ENCODE measurements around the gene PTPRN. TPM values are rescaled to one million over a fixed set of nuclear protein-coding genes. Genes with fewer than 3 reads are reported as not detected.

The PTPRN gene
- total RNA-seq, 2 experiments from 2014 or later, result 0.16 TPM; not detected in 1

DNA sequence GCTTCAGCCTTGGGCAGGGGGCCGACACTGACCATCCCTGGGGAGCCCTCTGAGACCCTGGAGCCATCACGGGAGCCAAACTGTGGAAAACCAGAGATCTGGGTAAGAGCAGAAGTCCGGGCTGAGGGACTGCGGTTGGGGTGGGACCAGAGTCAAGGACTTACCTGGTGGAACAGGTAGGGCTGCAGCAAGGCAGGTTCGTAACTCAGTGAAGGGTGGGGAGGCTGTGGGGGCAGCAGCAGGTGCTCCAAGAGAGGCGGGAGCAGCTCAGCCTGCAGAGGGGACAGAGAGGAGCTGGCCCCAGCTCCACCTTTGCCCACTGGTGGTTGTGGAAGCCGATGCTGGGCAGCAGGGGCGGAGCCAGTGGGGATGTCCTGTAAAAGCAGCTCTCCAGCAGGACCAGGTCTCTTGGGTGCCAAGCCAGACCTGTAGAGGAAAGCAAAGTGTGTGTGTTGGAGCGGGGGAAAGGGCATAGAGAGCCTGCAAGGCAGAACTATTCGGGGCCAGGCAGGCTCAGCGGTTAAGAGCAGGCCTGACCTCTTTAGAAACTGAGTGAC is 6.7 kb downstream of the PTPRN start:
- POLR2A ChIA-PET, result no interaction called here

GRCh38 chr2:219300022-219300421 is 9.2 kb downstream of the PTPRN start:
- Mint-ChIP-seq H3K9me3 (ENCODE audit: insufficient read depth) (no peaks in the 10 kb centered on the region), H3K27ac (no peak overlapping the region), H3K36me3 (ENCODE audit: low read depth) (no peaks in the 10 kb centered on the region), H3K27me3 (ENCODE audit: low read depth) (peaks cover 35% of the 10 kb centered on the region), H3K4me3 (no peak overlapping the region), H3K4me1 (ENCODE audit: low read depth) (peaks cover 22% of the 10 kb centered on the region)
- ATAC-seq (no peak), DNase-seq (no peak)
- ChIA-PET CTCF (interaction anchor here (1.2 to 5.1 kb wide), 11 partner anchors 8 to 145 kb away, joined by 3 to 42 read pairs (median 5); partner anchors contain the start of genes DNAJB2, NHEJ1 and SLC23A3), POLR2A (interaction anchor here (1.8 kb wide), 1 partner anchor 20 kb away, joined by 7 read pairs; the partner anchor contains the start of gene DNAJB2)

More for the DNA sequence above, 6.7 kb downstream of the PTPRN start:
- Mint-ChIP-seq H3K36me3 (ENCODE audit: low read depth) (no peaks in the 10 kb centered on the region), H3K4me1 (ENCODE audit: low read depth) (peaks cover 9% of the 10 kb centered on the region), H3K27me3 (ENCODE audit: low read depth) (peaks cover 45% of the 10 kb centered on the region), H3K9me3 (ENCODE audit: insufficient read depth) (no peaks in the 10 kb centered on the region), H3K4me3 (no peak overlapping the region), H3K27ac (no peak overlapping the region)
- CTCF ChIA-PET, result interaction anchor here (3.8 kb wide), 1 partner anchor 7 kb away, joined by 24 read pairs; no protein-coding TSS in a partner anchor
- ATAC-seq (no peak), DNase-seq (no peak)

GRCh38 chr2:219299372-219299760 is 9.8 kb downstream of the PTPRN start:
- Mint-ChIP-seq H3K4me3 (no peak overlapping the region), H3K4me1 (ENCODE audit: low read depth) (peaks cover 26% of the 10 kb centered on the region), H3K27me3 (ENCODE audit: low read depth) (peaks cover 29% of the 10 kb centered on the region), H3K27ac (no peak overlapping the region), H3K36me3 (ENCODE audit: low read depth) (no peaks in the 10 kb centered on the region), H3K9me3 (ENCODE audit: insufficient read depth) (no peaks in the 10 kb centered on the region)
- ATAC-seq, result no peak
- ChIA-PET POLR2A (interaction anchor here (1.8 kb wide), 1 partner anchor 20 kb away, joined by 7 read pairs; the partner anchor contains the start of gene DNAJB2), CTCF (interaction anchor here (0.7 to 5.1 kb wide), 13 partner anchors 12 to 270 kb away, joined by 3 to 42 read pairs (median 4); partner anchors contain the start of genes DNAJB2, NHEJ1, SLC23A3 and TUBA4A)
- DNase-seq, result no peak

DNA sequence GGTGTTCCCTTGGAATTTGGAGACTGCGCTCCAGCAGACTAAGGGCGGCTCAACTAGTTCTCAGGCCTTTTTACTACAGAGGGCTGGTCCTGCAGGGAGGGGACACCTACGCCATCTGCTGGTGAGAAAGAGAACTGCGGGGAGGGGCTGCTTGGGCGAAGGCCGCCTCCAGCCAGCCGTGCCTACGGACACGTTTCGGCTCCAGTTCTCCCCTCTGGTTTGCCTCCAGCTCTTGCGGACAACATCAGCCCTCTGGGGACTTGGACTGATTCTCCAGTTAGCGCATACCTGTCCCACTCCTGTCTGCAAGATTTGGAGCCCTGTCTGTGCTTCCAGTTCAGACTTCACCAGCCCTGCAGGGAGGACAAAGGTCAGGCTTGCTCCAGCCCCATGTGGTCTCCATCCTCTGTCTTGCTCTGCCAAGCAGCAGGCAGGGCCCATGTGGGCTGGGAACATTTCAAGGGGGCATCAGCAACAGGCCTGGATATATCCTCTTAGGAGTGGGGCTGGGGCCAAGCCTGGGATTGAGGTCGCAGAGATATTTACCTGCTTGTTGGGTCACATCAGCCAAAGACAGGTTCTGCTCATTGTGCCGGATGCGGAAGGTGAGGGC is 10.3 kb downstream of the PTPRN start:
- H3K9me3 Mint-ChIP-seq (ENCODE audit: insufficient read depth), result no peaks in the 10 kb centered on the region
- H3K4me3 Mint-ChIP-seq, result peak overlapping the region; percentile 7
- ChIA-PET CTCF (interaction anchor here (0.7 to 5.1 kb wide), 14 partner anchors 12 to 269 kb away, joined by 3 to 42 read pairs (median 4); partner anchors contain the start of genes DNAJB2, NHEJ1, SLC23A3 and TUBA4A), POLR2A (interaction anchor here (1.8 kb wide), 1 partner anchor 19 kb away, joined by 7 read pairs; the partner anchor contains the start of gene DNAJB2)
- DNase-seq, result peak; percentile 90
- H3K27ac Mint-ChIP-seq, result no peak overlapping the region
- peak; percentile 61 for ATAC-seq
- H3K27me3 Mint-ChIP-seq (ENCODE audit: low read depth), result peaks cover 26% of the 10 kb centered on the region
- no peaks in the 10 kb centered on the region for H3K36me3 Mint-ChIP-seq (ENCODE audit: low read depth)
- H3K4me1 Mint-ChIP-seq (ENCODE audit: low read depth), result peaks cover 31% of the 10 kb centered on the region

GRCh38 chr2:219297766-219298456 is 11.3 kb downstream of the PTPRN start:
- no peak overlapping the region for H3K4me3 Mint-ChIP-seq
- H3K36me3 Mint-ChIP-seq (ENCODE audit: low read depth), result no peaks in the 10 kb centered on the region
- ChIA-PET POLR2A (no interaction called here), CTCF (interaction anchor here (1.0 to 5.1 kb wide), 11 partner anchors 12 to 139 kb away, joined by 3 to 42 read pairs (median 4); partner anchors contain the start of genes ANKZF1, ATG9A, DNAJB2 and NHEJ1)
- no peaks in the 10 kb centered on the region for H3K9me3 Mint-ChIP-seq (ENCODE audit: insufficient read depth)
- H3K27me3 Mint-ChIP-seq (ENCODE audit: low read depth), result peaks cover 21% of the 10 kb centered on the region
- H3K4me1 Mint-ChIP-seq (ENCODE audit: low read depth), result peaks cover 34% of the 10 kb centered on the region
- DNase-seq (no peak), ATAC-seq (no peak)
- H3K27ac Mint-ChIP-seq, result no peak overlapping the region

- H3K27ac Mint-ChIP-seq, result no peak overlapping the region
- H3K9me3 Mint-ChIP-seq (ENCODE audit: insufficient read depth), result no peaks in the 10 kb centered on the region
- peaks cover 34% of the 10 kb centered on the region for H3K4me1 Mint-ChIP-seq (ENCODE audit: low read depth)
- no peak for ATAC-seq
- DNase-seq, result no peak
- peaks cover 17% of the 10 kb centered on the region for H3K27me3 Mint-ChIP-seq (ENCODE audit: low read depth)
- H3K4me3 Mint-ChIP-seq, result no peak overlapping the region
- CTCF ChIA-PET, result interaction anchor here (1.0 to 5.5 kb wide), 7 partner anchors 13 to 138 kb away, joined by 4 to 93 read pairs (median 4); partner anchors contain the start of genes DNAJB2 and NHEJ1
- H3K36me3 Mint-ChIP-seq (ENCODE audit: low read depth), result no peaks in the 10 kb centered on the region
- POLR2A ChIA-PET, result interaction anchor here (4.1 kb wide), 1 partner anchor 43 kb away, joined by 29 read pairs; the partner anchor contains the start of genes TUBA4A and TUBA4B
Measured at GRCh38 chr2:219296631-219297391, 12.4 kb downstream of the PTPRN start.

- Mint-ChIP-seq H3K27me3 (ENCODE audit: low read depth) (peaks cover 10% of the 10 kb centered on the region), H3K4me1 (ENCODE audit: low read depth) (peaks cover 34% of the 10 kb centered on the region), H3K4me3 (no peak overlapping the region), H3K27ac (no peak overlapping the region), H3K36me3 (ENCODE audit: low read depth) (no peaks in the 10 kb centered on the region), H3K9me3 (ENCODE audit: insufficient read depth) (no peaks in the 10 kb centered on the region)
- POLR2A ChIA-PET, result interaction anchor here (1.8 to 4.1 kb wide), 2 partner anchors 42 to 48 kb away, joined by 7 to 29 read pairs; partner anchors contain the start of genes TUBA4A and TUBA4B
- ATAC-seq (no peak), DNase-seq (no peak)
- CTCF ChIA-PET, result interaction anchor here (1.4 to 6.1 kb wide), 17 partner anchors 8 to 237 kb away, joined by 3 to 239 read pairs (median 17); partner anchors contain the start of genes ABCB6, ANKZF1, ATG9A and DNAJB2
Measured at GRCh38 chr2:219296142-219296541, 13.1 kb downstream of the PTPRN start.

DNA sequence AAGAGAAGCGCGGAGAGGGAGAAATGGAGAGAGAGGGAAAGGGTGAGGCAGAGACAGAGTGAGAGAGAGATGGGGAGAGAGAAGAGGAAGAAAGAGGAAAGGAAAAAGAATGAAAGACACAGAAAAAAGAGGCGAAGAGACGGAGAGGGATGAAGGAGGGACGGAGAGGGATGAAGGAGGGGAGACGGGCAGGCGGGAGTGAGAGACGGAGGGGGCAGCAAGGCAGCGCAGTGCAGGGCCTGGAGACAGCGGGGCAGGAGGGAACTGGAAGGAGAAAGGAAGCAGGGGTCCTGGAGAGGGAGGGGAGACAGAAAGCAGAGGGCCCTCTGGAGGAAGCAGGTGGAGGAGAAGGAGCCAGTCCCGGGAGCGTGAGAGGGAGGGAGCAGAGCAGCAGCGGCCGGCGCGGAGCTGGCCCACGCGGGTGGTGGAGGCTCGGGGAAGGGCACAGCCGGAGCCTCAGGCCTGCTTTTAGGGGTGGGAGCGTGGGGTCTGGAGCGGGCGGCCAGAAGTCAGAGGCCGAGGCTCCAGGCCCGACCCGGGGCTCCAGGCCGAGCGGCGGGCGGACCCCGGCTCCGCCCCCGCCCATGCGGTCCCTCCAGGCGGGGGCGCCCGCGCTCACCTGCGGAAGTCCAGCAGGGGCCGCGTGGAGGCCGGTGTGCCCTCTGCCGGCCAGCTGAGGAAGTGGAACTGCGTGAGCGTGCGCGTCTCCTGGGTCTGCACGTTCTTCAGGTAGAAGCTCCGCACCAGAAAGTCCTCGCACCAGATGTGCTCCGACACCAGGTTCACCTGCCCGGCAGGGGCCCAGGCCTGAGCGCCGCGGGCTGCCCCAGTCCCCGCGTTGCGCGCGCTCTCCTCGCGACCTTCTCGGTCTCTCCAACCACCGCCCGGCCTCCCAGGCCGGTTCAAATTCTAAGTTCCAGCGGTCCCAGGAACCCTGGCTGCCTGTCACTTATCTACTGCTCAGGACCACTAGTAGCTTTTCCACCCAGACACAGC is 14.5 kb downstream of the PTPRN start:
- peaks cover 6% of the 10 kb centered on the region for H3K27me3 Mint-ChIP-seq (ENCODE audit: low read depth)
- ChIA-PET CTCF (interaction anchor here (0.6 to 6.1 kb wide), 78 partner anchors 10 to 1008 kb away, joined by 3 to 239 read pairs (median 5); partner anchors contain the start of genes ABCB6, ANKZF1, ATG9A and CFAP65), POLR2A (interaction anchor here (1.1 to 4.1 kb wide), 8 partner anchors 9 to 118 kb away, joined by 3 to 29 read pairs (median 6); partner anchors contain the start of genes ANKZF1, ATG9A, CNPPD1 and DNAJB2)
- peaks cover 34% of the 10 kb centered on the region for H3K4me1 Mint-ChIP-seq (ENCODE audit: low read depth)
- DNase-seq (peak; percentile 91), ATAC-seq (peak; percentile 89)
- H3K9me3 Mint-ChIP-seq (ENCODE audit: insufficient read depth), result no peaks in the 10 kb centered on the region
- H3K36me3 Mint-ChIP-seq (ENCODE audit: low read depth), result no peaks in the 10 kb centered on the region
- H3K27ac Mint-ChIP-seq, result peak overlapping the region; percentile 66
- H3K4me3 Mint-ChIP-seq, result peak overlapping the region; percentile 51

- H3K4me3 Mint-ChIP-seq, result no peak overlapping the region
- DNase-seq, result no peak
- CTCF ChIA-PET, result interaction anchor here (0.7 to 6.1 kb wide), 11 partner anchors 13 to 135 kb away, joined by 3 to 239 read pairs (median 10); partner anchors contain the start of genes ANKZF1, ATG9A, DNAJB2 and NHEJ1
- H3K4me1 Mint-ChIP-seq (ENCODE audit: low read depth), result peaks cover 30% of the 10 kb centered on the region
- H3K9me3 Mint-ChIP-seq (ENCODE audit: insufficient read depth), result no peaks in the 10 kb centered on the region
- H3K27ac Mint-ChIP-seq, result no peak overlapping the region
- no peaks in the 10 kb centered on the region for H3K36me3 Mint-ChIP-seq (ENCODE audit: low read depth)
- POLR2A ChIA-PET, result interaction anchor here (0.6 to 4.1 kb wide), 4 partner anchors 13 to 819 kb away, joined by 3 to 29 read pairs (median 5); partner anchors contain the start of genes DNAJB2, TUBA4A and TUBA4B
- no peak for ATAC-seq
- peaks cover 3% of the 10 kb centered on the region for H3K27me3 Mint-ChIP-seq (ENCODE audit: low read depth)
Measured at GRCh38 chr2:219293736-219294231, 15.4 kb downstream of the PTPRN start.

All from activated CD8-positive, alpha-beta T cell treated with anti-CD3 and anti-CD28 coated beads, Interleukin-2, amount 10 ng/mL, durations not matched to agents 7 days and 5 days (primary cell).